Naive thymus-derived CD4-positive, alpha-beta T cell (primary cell): ENCODE measurements around the gene NPY2R. TPM values are rescaled to one million over a fixed set of nuclear protein-coding genes. Genes with fewer than 3 reads are reported as not detected.

ENCODE experiments used
- ATAC-seq: fragments of 150-1000 bp; cut with Tn5 transposase; 2 replicates; pipeline ENCODE4 v1.10.0; 2021; ENCODE audit warnings: mild to moderate bottlenecking, moderate library complexity
- CTCF ChIA-PET: fragments of 350-600 bp; sonication (Branson Sonifier 250); formaldehyde crosslinking; loops from one replicate; lab custom pipeline; 2021; ENCODE audit warnings: antibody characterized with exemption; lab: Charles Lee
- POLR2A ChIA-PET: fragments of 350-600 bp; sonication (Branson Sonifier 250); formaldehyde crosslinking; loops from one replicate; lab custom pipeline; 2021; ENCODE audit warnings: antibody characterized with exemption, inconsistent platforms; lab: Charles Lee
- DNase-seq, 9 donors: peaks; one replicate each; pipeline versions ENCODE4 v3.0.0 to v3.0.0-alpha.2; 2020 to 2022; ENCODE audit warnings: mixed read lengths in 1 of 9
- H3K27ac ChIP-seq: one replicate; pipeline ENCODE4 v1.7.0; 2013; ENCODE audit warnings: mild to moderate bottlenecking, low read depth, low read length, moderate library complexity
- H3K27me3 ChIP-seq, 2 donors: one replicate each; pipeline ENCODE4 v1.7.0; 2013; ENCODE audit warnings: low read length in 2 of 2, mild to moderate bottlenecking in 2 of 2, moderate library complexity in 2 of 2; ENCODE audit not compliant: control insufficient read depth in 2 of 2, insufficient read depth in 2 of 2
- H3K36me3 ChIP-seq, 3 experiments: 1 replicate in 2 of 3; 2 replicates in 1 of 3; pipeline ENCODE4 v1.7.0; 2013; ENCODE audit warnings: low read length in 3 of 3, mild to moderate bottlenecking in 3 of 3, moderate library complexity in 1 of 3; ENCODE audit not compliant: insufficient read depth in 3 of 3, control insufficient read depth in 2 of 3
- H3K4me1 ChIP-seq, 2 donors: one replicate each; pipeline ENCODE4 v1.7.0; 2013; ENCODE audit warnings: low read length in 2 of 2, mild to moderate bottlenecking in 2 of 2, moderate library complexity in 1 of 2; ENCODE audit not compliant: control insufficient read depth in 2 of 2, insufficient read depth in 2 of 2
- H3K4me3 ChIP-seq: 2 replicates; pipeline ENCODE4 v1.7.0; 2013; ENCODE audit warnings: mild to moderate bottlenecking, low read length
- H3K9me3 ChIP-seq, 3 experiments: 1 replicate in 2 of 3; 2 replicates in 1 of 3; pipeline ENCODE4 v1.7.0; 2013; ENCODE audit warnings: low read length in 3 of 3; ENCODE audit not compliant: control insufficient read depth in 2 of 3
- H3K27ac Mint-ChIP-seq, 9 donors: one replicate each; pipeline ENCODE4 v1.8.0; 2020 to 2022; ENCODE audit warnings: mixed read lengths in 9 of 9, mild to moderate bottlenecking in 8 of 9, moderate library complexity in 5 of 9, inconsistent platforms in 2 of 9
- H3K27me3 Mint-ChIP-seq, 5 donors: one replicate each; pipeline ENCODE4 v1.8.0; 2021 to 2022; ENCODE audit warnings: mixed read lengths in 5 of 5, mild to moderate bottlenecking in 1 of 5
- H3K36me3 Mint-ChIP-seq, 5 donors: one replicate each; pipeline ENCODE4 v1.8.0; 2020 to 2022; ENCODE audit warnings: mixed read lengths in 5 of 5, mild to moderate bottlenecking in 3 of 5, inconsistent platforms in 1 of 5
- H3K4me1 Mint-ChIP-seq, 7 donors: one replicate each; pipeline ENCODE4 v1.8.0; 2020 to 2022; ENCODE audit warnings: mixed read lengths in 7 of 7, mild to moderate bottlenecking in 3 of 7, inconsistent platforms in 1 of 7
- H3K4me3 Mint-ChIP-seq, 10 donors: one replicate each; pipeline ENCODE4 v1.8.0; 2020 to 2022; ENCODE audit warnings: mild to moderate bottlenecking in 10 of 10, mixed read lengths in 10 of 10, moderate library complexity in 6 of 10, inconsistent platforms in 2 of 10
- H3K9me3 Mint-ChIP-seq, 11 donors: one replicate each; pipeline ENCODE4 v1.8.0; 2020 to 2022; ENCODE audit warnings: mixed read lengths in 11 of 11, mild to moderate bottlenecking in 4 of 11, inconsistent platforms in 1 of 11, moderate library complexity in 1 of 11
- intact Hi-C, 2 donors: fragments of 100-400 bp; cut with micrococcal nuclease; formaldehyde crosslinking; loops; one replicate each; pipeline ENCODE4 v1.15.1; 2023
- polyA plus RNA-seq, 2 donors: library from polyadenylated mRNA; unstranded; fragments of 300-500 nt; fragmentation: Illumina TruSeq; gene quantifications; one replicate each; pipeline ENCODE4 v1.2.3, GENCODE V29; 2021
- total RNA-seq, 6 experiments: library from RNA in 5 of 6; stranded (reverse) in 5 of 6; gene quantifications; 1 replicate in 5 of 6; 2 replicates in 1 of 6; pipeline ENCODE4 v1.2.3 and lab custom pipeline; 2021 to 2026

NPY2R gene
- total and polyA plus RNA-seq, 7 experiments from 2014 or later, result not detected

DNA sequence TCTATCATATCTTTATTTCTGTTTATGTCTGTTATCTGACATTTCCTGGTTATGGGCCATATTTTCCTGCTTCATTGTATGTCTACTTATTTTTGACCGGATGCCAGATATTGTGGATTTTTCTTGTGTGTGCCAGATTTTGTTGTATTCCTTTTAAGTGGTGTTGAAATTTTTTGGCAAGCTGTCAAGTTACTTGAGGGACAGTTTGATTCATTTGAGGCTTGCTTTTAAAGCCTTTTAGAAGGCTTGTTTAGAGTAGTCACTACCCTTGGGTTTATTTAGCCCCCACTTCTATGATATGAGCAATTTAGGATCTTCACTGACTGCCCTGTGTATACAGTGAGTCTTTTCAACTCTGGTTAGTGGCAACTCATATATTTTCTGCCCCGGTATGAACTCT, 29.2 kb upstream of the NPY2R start:
- no peak overlapping the region for H3K4me3 ChIP-seq
- Mint-ChIP-seq H3K4me1 (no peaks in the 10 kb centered on the region), H3K27ac (no peak overlapping the region), H3K36me3 (no peaks in the 10 kb centered on the region), H3K27me3 (peaks cover 0 to 6% (median 0%) of the 10 kb centered on the region in 5 donors), H3K4me3 (no peak overlapping the region), H3K9me3 (peaks cover 0 to 14% (median 2%) of the 10 kb centered on the region in 11 donors)
- no peaks in the 10 kb centered on the region for H3K36me3 ChIP-seq
- DNase-seq (no peak), ATAC-seq (no peak)
- ChIA-PET CTCF (no interaction called here), POLR2A (no interaction called here)
- no peaks in the 10 kb centered on the region for H3K27me3 ChIP-seq
- no peak overlapping the region for H3K27ac ChIP-seq
- no peaks in the 10 kb centered on the region for H3K9me3 ChIP-seq
- H3K4me1 ChIP-seq, result no peaks in the 10 kb centered on the region
- intact Hi-C loops, result no loop called here

DNA sequence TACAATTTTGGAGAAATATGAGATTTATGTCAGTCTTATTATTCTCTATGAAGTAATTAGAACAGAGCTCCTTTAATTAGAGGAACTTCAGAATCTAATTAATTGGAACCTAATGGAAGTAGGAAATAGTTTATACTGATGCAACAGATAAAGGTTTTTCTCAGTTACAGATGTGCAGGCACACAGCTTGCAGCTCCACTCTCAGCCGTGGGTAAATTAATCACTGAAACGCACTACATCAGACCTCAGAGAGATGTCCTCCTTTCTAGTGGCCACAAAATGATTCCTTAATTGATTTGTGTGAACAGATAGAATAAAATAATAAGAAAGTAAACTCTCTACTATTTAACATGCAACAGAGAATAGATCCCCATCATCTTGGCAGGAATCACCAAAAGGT, 21.5 kb upstream of the NPY2R start:
- Mint-ChIP-seq H3K36me3 (no peaks in the 10 kb centered on the region), H3K9me3 (peaks cover 0 to 6% (median 0%) of the 10 kb centered on the region in 11 donors), H3K4me1 (no peaks in the 10 kb centered on the region), H3K27me3 (peaks cover 0 to 9% (median 5%) of the 10 kb centered on the region in 5 donors), H3K4me3 (no peak overlapping the region), H3K27ac (no peak overlapping the region)
- no peak for ATAC-seq
- Histone ChIP-seq H3K4me3 (no peak overlapping the region), H3K9me3 (no peaks in the 10 kb centered on the region), H3K4me1 (no peaks in the 10 kb centered on the region), H3K36me3 (no peaks in the 10 kb centered on the region), H3K27me3 (no peaks in the 10 kb centered on the region), H3K27ac (no peak overlapping the region)
- POLR2A ChIA-PET, result no interaction called here
- DNase-seq, result no peak
- intact Hi-C loops, result no loop called here
- CTCF ChIA-PET, result no interaction called here

DNA sequence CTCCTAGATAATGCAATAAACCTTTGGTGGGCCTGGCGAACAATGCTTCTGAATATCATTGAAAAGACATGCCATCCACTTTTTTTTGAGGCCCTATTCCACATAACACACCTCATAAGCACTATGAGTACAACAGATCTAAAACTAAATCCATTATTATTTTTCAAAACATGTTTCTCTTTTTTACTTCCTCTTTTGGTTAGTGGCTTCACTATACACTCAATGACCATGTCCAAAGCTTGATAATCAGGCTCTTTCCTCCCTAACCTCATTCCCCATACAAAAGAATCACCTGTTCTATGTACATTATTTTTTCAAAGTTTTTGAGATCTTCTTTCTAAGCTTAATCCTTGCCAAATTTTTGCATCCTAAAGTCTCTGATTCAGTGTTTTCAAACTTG, 20.4 kb upstream of the NPY2R start:
- intact Hi-C loops, result no loop called here
- ChIA-PET CTCF (no interaction called here), POLR2A (no interaction called here)
- ATAC-seq (no peak), DNase-seq (no peak)
- H3K4me1 Mint-ChIP-seq, result no peaks in the 10 kb centered on the region
- H3K9me3 Mint-ChIP-seq, result peaks cover 0 to 6% (median 0%) of the 10 kb centered on the region in 11 donors
- Histone ChIP-seq H3K27ac (no peak overlapping the region), H3K4me3 (no peak overlapping the region), H3K4me1 (no peaks in the 10 kb centered on the region), H3K36me3 (no peaks in the 10 kb centered on the region), H3K27me3 (no peaks in the 10 kb centered on the region), H3K9me3 (no peaks in the 10 kb centered on the region)
- no peak overlapping the region for H3K4me3 Mint-ChIP-seq
- H3K36me3 Mint-ChIP-seq, result no peaks in the 10 kb centered on the region
- no peak overlapping the region for H3K27ac Mint-ChIP-seq
- peaks cover 0 to 9% (median 5%) of the 10 kb centered on the region in 5 donors for H3K27me3 Mint-ChIP-seq

DNA sequence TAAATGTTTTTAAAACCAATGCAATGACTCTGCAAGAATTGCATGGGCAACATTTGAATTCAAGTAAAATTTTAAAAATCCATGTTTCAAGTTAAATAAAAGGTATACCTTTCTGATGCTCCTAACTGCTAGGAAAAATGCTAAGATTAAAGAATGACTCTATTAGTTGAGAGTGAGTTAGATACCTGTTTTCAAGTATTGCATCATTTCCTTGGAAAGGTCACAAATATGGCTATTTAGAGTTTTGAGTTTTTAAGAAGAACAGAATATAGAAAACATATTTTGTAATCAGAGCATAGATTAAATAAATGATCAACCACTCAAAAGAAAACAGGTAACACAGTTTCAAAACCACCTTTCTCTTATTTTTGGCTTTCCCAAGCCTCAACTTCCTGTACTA, 18.3 kb upstream of the NPY2R start:
- Histone ChIP-seq H3K27ac (no peak overlapping the region), H3K9me3 (no peaks in the 10 kb centered on the region), H3K27me3 (no peaks in the 10 kb centered on the region), H3K4me1 (no peaks in the 10 kb centered on the region), H3K36me3 (no peaks in the 10 kb centered on the region), H3K4me3 (no peak overlapping the region)
- ChIA-PET CTCF (no interaction called here), POLR2A (no interaction called here)
- intact Hi-C loops, result no loop called here
- no peak for DNase-seq
- Mint-ChIP-seq H3K27me3 (peaks cover 0 to 9% (median 5%) of the 10 kb centered on the region in 5 donors), H3K27ac (no peak overlapping the region), H3K4me3 (no peak overlapping the region), H3K4me1 (no peaks in the 10 kb centered on the region), H3K9me3 (peaks cover 0 to 3% (median 0%) of the 10 kb centered on the region in 11 donors), H3K36me3 (no peaks in the 10 kb centered on the region)
- ATAC-seq, result no peak

DNA sequence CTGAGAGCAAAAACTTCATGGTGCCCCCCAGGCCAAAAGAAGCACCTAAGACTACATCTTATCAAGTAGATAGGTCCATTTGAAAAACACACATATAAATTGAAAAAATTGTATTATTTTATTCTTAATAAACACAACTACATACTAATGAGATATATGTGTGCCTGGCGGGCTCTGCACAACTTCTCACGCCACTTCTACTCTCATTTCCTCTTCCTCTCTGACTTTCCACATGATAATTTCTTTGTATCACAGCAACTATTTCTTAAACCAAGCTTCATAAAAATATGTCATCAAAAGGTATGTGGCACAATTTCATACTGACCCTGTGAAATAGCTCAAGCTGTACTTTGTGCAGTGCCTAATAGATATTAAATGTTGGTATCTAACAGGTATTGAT, 10.7 kb upstream of the NPY2R start:
- no peaks in the 10 kb centered on the region for H3K4me1 Mint-ChIP-seq
- Histone ChIP-seq H3K9me3 (no peaks in the 10 kb centered on the region), H3K36me3 (no peaks in the 10 kb centered on the region), H3K4me3 (no peak overlapping the region), H3K4me1 (no peaks in the 10 kb centered on the region), H3K27ac (no peak overlapping the region), H3K27me3 (no peaks in the 10 kb centered on the region)
- no peak for DNase-seq
- no peak overlapping the region for H3K4me3 Mint-ChIP-seq
- intact Hi-C loops, result no loop called here
- no peak overlapping the region for H3K27ac Mint-ChIP-seq
- POLR2A ChIA-PET, result no interaction called here
- CTCF ChIA-PET, result interaction anchor here (0.5 to 0.7 kb wide), 2 partner anchors 19 to 143 kb away, joined by 3 read pairs; no protein-coding TSS in a partner anchor
- no peaks in the 10 kb centered on the region for H3K36me3 Mint-ChIP-seq
- peaks cover 0 to 12% (median 6%) of the 10 kb centered on the region in 5 donors for H3K27me3 Mint-ChIP-seq
- ATAC-seq, result no peak
- H3K9me3 Mint-ChIP-seq, result peaks cover 0 to 6% (median 0%) of the 10 kb centered on the region in 11 donors

DNA sequence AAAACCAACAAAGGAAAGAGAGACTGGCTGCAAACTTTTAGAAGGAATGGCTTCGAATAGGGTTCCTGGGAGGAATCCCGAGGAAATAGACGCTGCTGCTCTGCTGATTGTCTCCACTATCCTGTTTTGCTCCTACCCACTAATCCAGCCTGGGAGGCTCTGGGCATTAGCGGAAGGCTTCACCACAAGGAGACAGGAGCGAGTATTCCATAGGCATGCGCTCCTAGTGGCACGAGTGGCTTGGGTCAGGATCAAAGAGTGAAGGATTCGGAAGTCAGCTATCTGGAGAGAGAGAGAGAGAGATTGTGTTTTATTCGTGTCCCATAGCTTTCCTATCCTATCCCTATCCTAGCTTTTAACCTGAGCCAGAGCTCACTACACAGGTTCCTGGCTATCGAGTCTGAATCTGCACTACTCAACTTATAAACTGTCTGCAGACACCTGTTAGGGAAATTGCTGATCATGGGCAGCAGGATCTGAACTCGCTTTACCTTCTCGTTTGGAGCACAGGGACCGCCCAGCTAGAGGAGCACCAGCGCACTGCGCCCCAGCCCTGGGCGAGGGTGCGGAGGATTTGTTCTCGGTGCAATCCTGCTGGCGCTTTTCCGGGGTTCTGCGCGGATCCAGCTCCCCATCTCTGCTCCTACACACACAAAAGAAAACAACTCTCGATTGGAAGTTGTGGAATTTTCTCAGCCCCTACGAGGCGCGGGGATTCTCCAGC, 740 bp upstream of the NPY2R start:
- CTCF ChIA-PET, result no interaction called here
- ATAC-seq, result no peak
- intact Hi-C loops, result no loop called here

DNA sequence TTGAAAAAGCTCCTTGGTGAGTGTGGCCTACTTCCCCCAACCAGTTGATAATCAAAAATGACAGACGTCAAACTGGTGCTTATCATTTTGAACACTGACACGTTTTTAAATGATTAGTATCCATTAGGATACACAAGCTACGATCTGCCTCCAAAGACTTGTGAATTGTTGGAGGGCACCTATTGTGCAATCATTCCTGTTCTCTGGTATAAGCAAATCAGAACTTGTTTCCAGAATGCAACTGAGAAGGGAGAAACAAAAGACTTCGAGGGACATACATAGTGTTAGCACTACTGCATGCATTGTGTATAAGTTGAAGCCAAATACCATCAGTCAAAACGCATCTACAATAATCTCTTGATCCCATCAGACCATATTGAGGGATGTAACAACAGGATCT, 11.6 kb downstream of the NPY2R start:
- ChIA-PET POLR2A (no interaction called here), CTCF (no interaction called here)
- ATAC-seq, result no peak
- H3K27ac ChIP-seq, result no peak overlapping the region
- intact Hi-C loops, result no loop called here
- no peaks in the 10 kb centered on the region for H3K36me3 Mint-ChIP-seq
- no peaks in the 10 kb centered on the region for H3K27me3 ChIP-seq
- H3K9me3 ChIP-seq, result no peaks in the 10 kb centered on the region
- H3K4me1 ChIP-seq, result no peaks in the 10 kb centered on the region
- peaks cover 0 to 19% (median 0%) of the 10 kb centered on the region in 5 donors for H3K27me3 Mint-ChIP-seq
- no peaks in the 10 kb centered on the region for H3K4me1 Mint-ChIP-seq
- no peak for DNase-seq
- H3K4me3 ChIP-seq, result no peak overlapping the region
- peaks cover 0 to 13% (median 0%) of the 10 kb centered on the region in 11 donors for H3K9me3 Mint-ChIP-seq
- H3K4me3 Mint-ChIP-seq, result no peak overlapping the region
- H3K27ac Mint-ChIP-seq, result no peak overlapping the region
- no peaks in the 10 kb centered on the region for H3K36me3 ChIP-seq

More for the DNA sequence above, 740 bp upstream of the NPY2R start:
- Histone ChIP-seq H3K27me3 (no peaks in the 10 kb centered on the region), H3K4me1 (no peaks in the 10 kb centered on the region), H3K4me3 (no peak overlapping the region), H3K9me3 (no peaks in the 10 kb centered on the region), H3K27ac (no peak overlapping the region), H3K36me3 (no peaks in the 10 kb centered on the region)
- POLR2A ChIA-PET, result no interaction called here
- Mint-ChIP-seq H3K4me1 (no peaks in the 10 kb centered on the region), H3K36me3 (peaks cover 0 to 3% (median 0%) of the 10 kb centered on the region in 5 donors), H3K4me3 (no peak overlapping the region), H3K27me3 (peaks cover 39 to 52% (median 45%) of the 10 kb centered on the region in 5 donors), H3K9me3 (peaks cover 0 to 10% (median 0%) of the 10 kb centered on the region in 11 donors), H3K27ac (no peak overlapping the region)
- DNase-seq, result no peak
